Cardiac septum (tissue), 1 donor: Measurements from ENCODE around the gene KNDC1. TPM values are rescaled to one million over a fixed set of nuclear protein-coding genes. Genes with fewer than 3 reads are reported as not detected.

ENCODE experiments used
- DNase-seq: peaks from one replicate; pipeline ENCODE4 v3.0.0-alpha.2; 2020; ENCODE audit warnings: low spot score
- intact Hi-C: fragments of 100-400 bp; cut with DNase I; formaldehyde crosslinking; loops from one replicate; pipeline ENCODE4 v1.14.0; 2022
- total RNA-seq: library from RNA; stranded (reverse); fragmentation: NEBNext Ultra II Directional; extraction: Animal tissue kit (Norgen Biotek cat#: 25700); gene quantifications from one replicate; pipeline ENCODE4 v1.2.1, GENCODE V29; 2021
- donor health status: DM: no; HTN: no; CAD: no.

The KNDC1 gene
- total RNA-seq, 1 donor from 2014 or later: 0.05 TPM

GRCh38 chr10:133184591-133185244 is 24.7 kb downstream of the KNDC1 start:
- intact Hi-C loops: no loop called here
- DNase-seq: no peak

DNA sequence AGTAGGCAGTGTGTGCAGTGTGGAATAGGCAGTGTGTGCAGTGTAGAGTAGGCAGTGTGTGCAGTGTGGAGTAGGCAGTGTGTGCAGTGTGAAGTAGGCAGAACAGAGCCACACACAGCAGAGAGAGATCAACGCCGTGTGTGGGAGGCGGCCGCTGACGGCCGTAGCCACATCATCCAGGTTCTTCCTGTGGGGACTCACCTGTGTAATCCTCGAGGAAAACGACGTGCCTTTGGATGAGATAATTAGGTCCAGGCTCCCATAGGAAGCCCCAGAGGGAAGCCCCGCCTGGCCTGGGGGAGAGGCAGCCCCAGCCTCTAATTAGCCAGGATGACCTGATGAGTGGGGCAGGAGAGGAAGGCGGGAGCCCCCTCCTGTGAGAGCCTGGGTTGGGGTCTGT is 25.4 kb downstream of the KNDC1 start:
- intact Hi-C loops: no loop called here
- DNase-seq: no peak

- intact Hi-C loops: no loop called here
- DNase-seq: no peak
These were observed 25.9 kb downstream of the KNDC1 start for GRCh38 chr10:133185916-133186315.

DNA sequence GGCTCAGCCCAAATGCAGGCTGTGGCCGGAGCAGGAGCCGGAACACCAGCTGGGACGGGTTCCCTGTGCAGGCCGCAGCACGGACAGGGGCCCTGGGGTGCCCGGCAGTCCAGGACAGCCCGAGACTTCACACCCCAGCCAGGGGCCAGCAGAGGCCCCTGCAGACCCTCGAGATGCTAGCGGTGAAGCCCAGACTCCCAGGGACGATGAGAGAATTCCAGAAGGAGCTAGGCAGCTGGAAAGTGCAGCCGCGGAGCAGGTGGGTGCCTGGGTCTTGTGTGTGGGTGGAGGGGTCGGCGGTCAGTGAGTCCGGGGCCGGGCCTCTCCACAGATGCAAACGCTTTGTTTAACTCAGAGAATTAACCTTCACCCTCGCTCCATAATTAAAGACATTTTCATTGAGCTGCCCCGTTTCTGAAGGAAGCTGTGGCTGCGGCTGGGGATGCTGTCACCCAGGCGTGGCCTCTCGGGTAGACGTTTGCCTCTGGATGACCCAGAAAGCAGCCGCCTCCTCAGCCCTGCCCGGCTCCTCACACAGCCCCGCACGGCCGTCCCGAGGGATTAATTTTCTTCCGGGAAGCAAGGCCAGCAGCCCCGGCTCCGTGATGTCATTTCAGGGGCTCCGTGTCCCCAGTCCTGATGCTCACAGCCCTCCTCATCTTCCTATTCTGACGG is 26.5 kb downstream of the KNDC1 start:
- intact Hi-C loops: no loop called here
- DNase-seq: no peak

- no peak for DNase-seq
- intact Hi-C loops: no loop called here
These were observed 27.3 kb downstream of the KNDC1 start for GRCh38 chr10:133187091-133187905.

GRCh38 chr10:133187906-133188681 is 28.1 kb downstream of the KNDC1 start:
- no peak for DNase-seq
- intact Hi-C loops: no loop called here

DNA sequence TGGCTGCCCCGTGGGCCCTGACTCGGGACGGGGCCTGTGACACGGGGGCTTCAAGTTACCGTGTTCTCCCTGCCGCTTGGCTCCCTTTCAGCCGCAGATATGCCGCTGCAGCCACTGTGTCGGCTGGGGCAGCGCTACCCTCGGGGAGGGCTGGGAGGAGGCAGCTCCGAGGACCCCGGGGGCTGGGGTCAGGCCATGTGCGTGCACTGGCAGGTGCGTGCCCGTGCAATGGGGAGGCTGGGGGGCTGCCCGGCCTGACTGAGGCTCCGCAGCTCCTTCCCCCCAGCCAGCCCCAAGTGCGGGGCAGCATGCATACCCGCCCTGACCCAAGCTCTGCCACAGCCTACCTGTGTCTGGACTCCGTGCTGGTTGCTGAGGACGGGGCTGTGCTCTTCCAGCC is 29.2 kb downstream of the KNDC1 start:
- no peak for DNase-seq
- intact Hi-C loops: no loop called here

- no peak for DNase-seq
- intact Hi-C loops: no loop called here
These were observed 29.7 kb downstream of the KNDC1 start for GRCh38 chr10:133189726-133190125.

DNA sequence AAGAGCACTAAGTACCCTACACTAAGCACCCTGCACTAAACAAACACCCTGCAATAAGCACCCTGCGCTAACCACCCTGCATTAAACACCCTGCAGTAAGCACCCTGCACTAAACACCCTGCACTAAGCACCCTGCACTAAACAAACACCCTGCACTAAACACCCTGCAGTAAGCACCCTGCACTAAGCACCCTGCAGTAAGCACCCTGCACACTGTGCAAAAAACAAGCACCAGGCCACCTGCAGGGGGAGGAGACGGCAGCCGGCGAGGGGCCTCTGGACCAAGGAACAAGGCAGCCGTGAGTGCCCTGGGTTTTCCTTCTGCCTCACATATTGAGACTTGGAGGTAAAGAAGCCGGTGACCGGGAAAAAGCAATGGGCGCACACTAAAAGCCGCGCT is 30.2 kb downstream of the KNDC1 start:
- intact Hi-C loops: no loop called here
- no peak for DNase-seq

DNA sequence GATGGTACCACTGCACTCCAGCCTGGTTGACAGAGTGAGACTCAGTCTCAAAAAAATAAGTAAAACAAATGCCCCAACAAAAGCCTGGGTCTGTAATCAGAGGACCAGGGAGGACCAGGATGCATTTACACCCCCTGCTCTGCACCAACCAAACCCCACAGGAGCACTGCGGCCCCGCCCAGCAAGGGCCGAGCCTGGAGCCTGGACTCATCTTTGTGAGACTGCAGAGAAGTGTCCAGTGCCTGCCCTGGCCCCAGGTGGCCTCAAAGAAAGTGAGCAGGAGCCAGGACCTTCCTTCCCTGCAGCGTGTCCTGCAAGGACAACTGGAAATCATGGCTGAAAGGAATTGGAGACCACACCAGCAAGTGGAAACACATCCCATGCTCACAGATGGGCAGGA is 31.6 kb downstream of the KNDC1 start:
- intact Hi-C loops: no loop called here
- DNase-seq: no peak

- no peak for DNase-seq
- intact Hi-C loops: no loop called here
These were observed 34.1 kb downstream of the KNDC1 start for GRCh38 chr10:133194151-133194550.

DNA sequence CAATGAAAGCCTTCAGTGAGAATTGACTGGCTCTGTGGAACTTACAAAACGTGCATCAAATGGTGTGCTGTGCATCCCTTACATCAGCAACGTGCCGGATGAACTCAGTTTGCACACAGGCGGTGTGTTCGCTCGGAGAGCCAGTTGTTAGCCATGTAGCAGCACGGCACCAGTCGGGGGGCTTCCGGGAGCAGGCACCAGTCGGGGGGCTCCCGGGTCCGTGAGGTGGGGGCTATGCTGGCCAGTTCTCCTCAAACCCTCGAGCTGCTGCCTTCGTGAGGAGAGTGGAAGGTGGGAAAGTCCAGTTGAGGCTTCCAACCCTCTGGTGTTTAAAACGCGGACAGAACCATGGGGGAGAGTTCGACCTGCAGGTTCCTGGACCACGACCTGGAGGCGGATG is 35.1 kb downstream of the KNDC1 start:
- intact Hi-C loops: no loop called here
- no peak for DNase-seq

- intact Hi-C loops: no loop called here
- DNase-seq: no peak
These were observed 35.6 kb downstream of the KNDC1 start for GRCh38 chr10:133195611-133196010.

DNA sequence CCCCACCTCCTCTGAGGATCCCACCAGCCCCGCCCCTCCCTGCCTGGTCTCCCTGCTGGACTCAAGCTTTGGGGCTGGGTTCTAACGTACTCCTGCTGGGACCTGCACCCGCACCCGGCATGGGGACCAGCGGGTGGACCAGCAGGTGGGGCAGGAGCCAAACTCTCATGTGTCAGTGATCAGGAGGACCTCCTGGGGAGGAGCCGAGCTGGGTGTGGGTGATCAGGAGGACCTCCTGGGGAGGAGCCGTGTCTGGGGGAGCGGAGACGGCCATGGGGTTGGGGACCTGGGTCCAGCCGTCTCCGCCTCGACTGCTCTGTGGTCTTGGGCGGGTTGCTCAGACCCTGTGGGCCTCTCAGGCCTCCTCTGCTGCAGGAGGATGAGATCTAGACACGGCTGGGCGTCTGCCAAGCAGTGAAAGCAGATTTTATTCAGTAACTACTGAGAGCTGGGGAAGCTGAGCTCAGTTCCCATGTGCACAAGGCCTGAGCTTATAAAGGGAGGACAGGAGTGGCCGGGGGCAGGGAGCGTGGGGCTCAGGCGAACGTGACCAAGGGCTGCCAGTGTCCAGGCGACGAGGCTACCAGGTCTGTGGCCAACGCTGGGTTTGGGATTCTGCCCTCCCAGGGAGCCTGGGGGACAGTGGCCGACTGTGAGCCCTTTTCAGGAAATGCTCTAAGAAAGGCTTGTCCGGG is 36.3 kb downstream of the KNDC1 start:
- no peak for DNase-seq
- intact Hi-C loops: no loop called here

GRCh38 chr10:133196936-133197758 is 37.1 kb downstream of the KNDC1 start:
- intact Hi-C loops: no loop called here

GRCh38 chr10:133197786-133198185 is 37.8 kb downstream of the KNDC1 start:
- DNase-seq: no peak
- intact Hi-C loops: no loop called here

More at GRCh38 chr10:133196936-133197758, 37.1 kb downstream of the KNDC1 start:
- DNase-seq: no peak

- intact Hi-C loops: no loop called here
- no peak for DNase-seq
These were observed 38.2 kb downstream of the KNDC1 start for GRCh38 chr10:133198206-133198605.

- no peak for DNase-seq
- intact Hi-C loops: no loop called here
These were observed 38.8 kb downstream of the KNDC1 start for GRCh38 chr10:133198621-133199487.
